Measurements from ENCODE around the gene ESRRA. TPM values are rescaled to one million over a fixed set of nuclear protein-coding genes. Genes with fewer than 3 reads are reported as not detected.

Gene ESRRA
- total RNA-seq, 1 donor from 2014 or later = 28.1 TPM

GRCh38 chr11:64291752-64292459 lies 13.4 kb upstream of the ESRRA start:
- Mint-ChIP-seq H3K27ac (no peak overlapping the region), H3K9me3 (ENCODE audit: low read depth) (no peaks in the 10 kb centered on the region), H3K4me1 (ENCODE audit: low read depth) (peaks cover 1% of the 10 kb centered on the region), H3K4me3 (ENCODE audit: low read depth) (no peak overlapping the region), H3K36me3 (ENCODE audit: insufficient read depth) (peaks cover 6% of the 10 kb centered on the region), H3K27me3 (peaks cover 61% of the 10 kb centered on the region)
- no peak for DNase-seq (ENCODE audit: low spot score, unreplicated experiment)
- no peak for TF ChIP-seq CTCF (IDR thresholded peaks at IDR 0.05; ENCODE audit: unreplicated experiment)

- Mint-ChIP-seq H3K27ac (no peak overlapping the region), H3K4me1 (ENCODE audit: low read depth) (no peaks in the 10 kb centered on the region), H3K9me3 (ENCODE audit: low read depth) (no peaks in the 10 kb centered on the region), H3K36me3 (ENCODE audit: insufficient read depth) (peaks cover 6% of the 10 kb centered on the region), H3K4me3 (ENCODE audit: low read depth) (no peak overlapping the region), H3K27me3 (peaks cover 69% of the 10 kb centered on the region)
- TF ChIP-seq CTCF (IDR thresholded peaks at IDR 0.05; ENCODE audit: unreplicated experiment) = no peak
- DNase-seq (ENCODE audit: low spot score, unreplicated experiment) = no peak
Observed at GRCh38 chr11:64292460-64293254, 12.7 kb upstream of the ESRRA start.

- no peak overlapping the region for H3K4me3 Mint-ChIP-seq (ENCODE audit: low read depth)
- no peak for DNase-seq (ENCODE audit: low spot score, unreplicated experiment)
- H3K36me3 Mint-ChIP-seq (ENCODE audit: insufficient read depth) = peaks cover 2% of the 10 kb centered on the region
- peaks cover 84% of the 10 kb centered on the region for H3K27me3 Mint-ChIP-seq
- H3K27ac Mint-ChIP-seq = no peak overlapping the region
- H3K9me3 Mint-ChIP-seq (ENCODE audit: low read depth) = no peaks in the 10 kb centered on the region
- peaks cover 2% of the 10 kb centered on the region for H3K4me1 Mint-ChIP-seq (ENCODE audit: low read depth)
- no peak for TF ChIP-seq CTCF (IDR thresholded peaks at IDR 0.05; ENCODE audit: unreplicated experiment)
Observed at GRCh38 chr11:64294774-64295173, 10.6 kb upstream of the ESRRA start.

GRCh38 chr11:64295760-64296159 lies 9.6 kb upstream of the ESRRA start:
- no peaks in the 10 kb centered on the region for H3K9me3 Mint-ChIP-seq (ENCODE audit: low read depth)
- no peak for DNase-seq (ENCODE audit: low spot score, unreplicated experiment)
- no peak for TF ChIP-seq CTCF (IDR thresholded peaks at IDR 0.05; ENCODE audit: unreplicated experiment)
- H3K4me1 Mint-ChIP-seq (ENCODE audit: low read depth) = peaks cover 5% of the 10 kb centered on the region
- H3K27ac Mint-ChIP-seq = no peak overlapping the region
- no peak overlapping the region for H3K4me3 Mint-ChIP-seq (ENCODE audit: low read depth)
- peaks cover 2% of the 10 kb centered on the region for H3K36me3 Mint-ChIP-seq (ENCODE audit: insufficient read depth)
- H3K27me3 Mint-ChIP-seq = peaks cover 84% of the 10 kb centered on the region

GRCh38 chr11:64296236-64296635 lies 9.1 kb upstream of the ESRRA start:
- Mint-ChIP-seq H3K36me3 (ENCODE audit: insufficient read depth) (peaks cover 2% of the 10 kb centered on the region), H3K4me1 (ENCODE audit: low read depth) (peaks cover 5% of the 10 kb centered on the region), H3K4me3 (ENCODE audit: low read depth) (no peak overlapping the region), H3K27me3 (peaks cover 84% of the 10 kb centered on the region), H3K27ac (no peak overlapping the region), H3K9me3 (ENCODE audit: low read depth) (no peaks in the 10 kb centered on the region)
- DNase-seq (ENCODE audit: low spot score, unreplicated experiment) = no peak
- TF ChIP-seq CTCF (IDR thresholded peaks at IDR 0.05; ENCODE audit: unreplicated experiment) = no peak
